Liver (tissue), 9 donors: ENCODE measurements around the gene NHSL2. TPM values are rescaled to one million over a fixed set of nuclear protein-coding genes. Genes with fewer than 3 reads are reported as not detected.

ENCODE experiments used
- DNase-seq: peaks from one replicate; pipeline ENCODE4 v3.0.0-alpha.2; 2017; ENCODE audit warnings: low spot score
- H3K27ac ChIP-seq, 2 donors: one replicate each; pipeline ENCODE4 v1.7.0; 2013; ENCODE audit warnings: inconsistent platforms in 2 of 2, low read length in 2 of 2, control low read depth in 1 of 2, low read depth in 1 of 2, mild to moderate bottlenecking in 1 of 2
- H3K27me3 ChIP-seq, 4 donors: one replicate each; pipeline versions ENCODE4 v1.6.1 to v1.7.0; 2013; ENCODE audit warnings: low read length in 3 of 4, inconsistent platforms in 1 of 4, mild to moderate bottlenecking in 1 of 4, moderate library complexity in 1 of 4; ENCODE audit not compliant: control insufficient read depth in 4 of 4, insufficient read depth in 4 of 4
- H3K36me3 ChIP-seq, 4 donors: one replicate each; pipeline versions ENCODE4 v1.6.1 to v1.7.0; 2013; ENCODE audit warnings: low read length in 3 of 4, mild to moderate bottlenecking in 3 of 4, low read depth in 1 of 4, moderate library complexity in 1 of 4; ENCODE audit not compliant: control insufficient read depth in 4 of 4, insufficient read depth in 3 of 4
- H3K4me1 ChIP-seq, 4 donors: one replicate each; pipeline versions ENCODE4 v1.6.1 to v1.7.0; 2013; ENCODE audit warnings: low read length in 3 of 4, mild to moderate bottlenecking in 3 of 4, moderate library complexity in 1 of 4; ENCODE audit not compliant: control insufficient read depth in 4 of 4, insufficient read depth in 4 of 4
- H3K4me3 ChIP-seq, 3 donors: one replicate each; pipeline versions ENCODE4 v1.6.1 to v1.7.0; 2013; ENCODE audit warnings: low read length in 3 of 3, control low read depth in 1 of 3, low read depth in 1 of 3, mild to moderate bottlenecking in 1 of 3
- H3K9ac ChIP-seq, 2 donors: one replicate each; pipeline ENCODE4 v1.7.0; 2013; ENCODE audit warnings: low read length in 2 of 2, mild to moderate bottlenecking in 2 of 2, moderate library complexity in 2 of 2, control low read depth in 1 of 2, low read depth in 1 of 2
- H3K9me3 ChIP-seq, 4 donors: one replicate each; pipeline versions ENCODE4 v1.6.1 to v1.7.0; 2013; ENCODE audit warnings: low read length in 3 of 4; ENCODE audit not compliant: control insufficient read depth in 4 of 4
- HNF4A ChIP-seq, 2 donors: conservative IDR thresholded peaks; 2 replicates each; pipeline ENCODE4 v1.6.1; 2016; ENCODE audit warnings: antibody characterized with exemption in 2 of 2, mild to moderate bottlenecking in 2 of 2
- JUND ChIP-seq, 2 donors: IDR thresholded peaks; 2 replicates each; pipeline ENCODE4 v1.6.1; 2016; ENCODE audit warnings: antibody characterized with exemption in 2 of 2
- NR2F2 ChIP-seq: IDR thresholded peaks from 2 replicates; pipeline ENCODE4 v1.6.1; 2016; ENCODE audit warnings: antibody characterized with exemption
- SP1 ChIP-seq: IDR thresholded peaks from 2 replicates; pipeline ENCODE4 v1.6.1; 2018; ENCODE audit warnings: antibody characterized with exemption, mild to moderate bottlenecking
- YY1 ChIP-seq: IDR thresholded peaks from 2 replicates; pipeline ENCODE4 v1.6.1; 2016; ENCODE audit warnings: antibody characterized with exemption, mild to moderate bottlenecking
- WGBS: extraction: QIAGEN DNeasy Blood & Tissue Kit; methylation state at CpG from one replicate; pipeline ENCODE4 v1.1.7; 2013; 5-methylcytosine and 5-hydroxymethylcytosine counted together
- polyA plus RNA-seq, 2 donors: library from polyadenylated mRNA; stranded (reverse) in 1 of 2; unstranded in 1 of 2; fragments of 200-250 nt in 1 of 2; fragments of >200 nt in 1 of 2; fragmentation: Nextera tagmentation in 1 of 2; extraction: Ambion mirVana in 1 of 2; gene quantifications; one replicate each; pipeline versions ENCODE4 v1.2.1 to v1.2.3, GENCODE V29; 2013 to 2015
- total RNA-seq, 2 donors: library from RNA; depleted of rRNA; stranded (reverse); fragments of >200 nt; gene quantifications; one replicate each; pipeline ENCODE4 v1.2.3, GENCODE V29; 2014
- TF ChIP-seq, protein P1 (sequence below): IDR thresholded peaks from 2 replicates; pipeline ENCODE4 v1.6.1; 2016; ENCODE audit warnings: antibody characterized with exemption
- TF ChIP-seq, protein P2 (sequence below): IDR thresholded peaks from 2 replicates; pipeline ENCODE4 v1.6.1; 2016; ENCODE audit warnings: antibody characterized with exemption
- TF ChIP-seq, protein P3 (sequence below): IDR thresholded peaks from 2 replicates; pipeline ENCODE4 v1.6.1; 2016; ENCODE audit warnings: antibody characterized with exemption, mild to moderate bottlenecking
- TF ChIP-seq, protein P4 (sequence below): IDR thresholded peaks from 2 replicates; pipeline ENCODE4 v1.6.1; 2016; ENCODE audit warnings: antibody characterized with exemption
- donor health status: healthy.
- donor health status: healthy.
- donor health status: healthy.
- donor health status: healthy.
- donor health status: healthy.

NHSL2 gene
- total and polyA plus RNA-seq, 4 donors: 0.45 to 1.3 (median 1.1) TPM

DNA sequence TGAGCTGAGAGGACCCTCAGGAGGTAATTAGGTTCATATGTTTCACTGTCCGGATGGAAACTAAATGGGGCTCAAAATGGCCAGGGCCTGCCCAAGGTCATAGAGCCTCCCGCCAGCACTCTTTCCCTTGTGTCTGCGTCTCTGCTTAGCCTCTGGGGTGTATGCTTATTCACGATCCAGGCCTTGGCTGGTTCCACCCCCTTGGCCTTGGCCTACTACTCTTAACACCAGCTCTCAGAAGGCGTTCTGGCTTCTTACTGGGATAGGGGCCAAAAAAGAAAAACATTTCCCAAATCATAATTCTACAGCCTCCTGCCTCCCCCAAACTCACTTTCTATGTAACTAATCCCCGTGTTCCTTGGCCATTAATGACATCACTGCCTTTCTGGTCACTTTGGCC, 152.3 kb downstream of the NHSL2 start:
- H3K27me3 ChIP-seq: no peaks in the 10 kb centered on the region
- WGBS: 84% methylated on average over 6 of the region's 6 CpGs
- no peaks in the 10 kb centered on the region for H3K4me1 ChIP-seq
- no peak overlapping the region for H3K27ac ChIP-seq
- TF ChIP-seq, protein P1, sequence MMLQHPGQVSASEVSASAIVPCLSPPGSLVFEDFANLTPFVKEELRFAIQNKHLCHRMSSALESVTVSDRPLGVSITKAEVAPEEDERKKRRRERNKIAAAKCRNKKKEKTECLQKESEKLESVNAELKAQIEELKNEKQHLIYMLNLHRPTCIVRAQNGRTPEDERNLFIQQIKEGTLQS: no peak
- no peak for TF ChIP-seq YY1
- TF ChIP-seq, protein P2, sequence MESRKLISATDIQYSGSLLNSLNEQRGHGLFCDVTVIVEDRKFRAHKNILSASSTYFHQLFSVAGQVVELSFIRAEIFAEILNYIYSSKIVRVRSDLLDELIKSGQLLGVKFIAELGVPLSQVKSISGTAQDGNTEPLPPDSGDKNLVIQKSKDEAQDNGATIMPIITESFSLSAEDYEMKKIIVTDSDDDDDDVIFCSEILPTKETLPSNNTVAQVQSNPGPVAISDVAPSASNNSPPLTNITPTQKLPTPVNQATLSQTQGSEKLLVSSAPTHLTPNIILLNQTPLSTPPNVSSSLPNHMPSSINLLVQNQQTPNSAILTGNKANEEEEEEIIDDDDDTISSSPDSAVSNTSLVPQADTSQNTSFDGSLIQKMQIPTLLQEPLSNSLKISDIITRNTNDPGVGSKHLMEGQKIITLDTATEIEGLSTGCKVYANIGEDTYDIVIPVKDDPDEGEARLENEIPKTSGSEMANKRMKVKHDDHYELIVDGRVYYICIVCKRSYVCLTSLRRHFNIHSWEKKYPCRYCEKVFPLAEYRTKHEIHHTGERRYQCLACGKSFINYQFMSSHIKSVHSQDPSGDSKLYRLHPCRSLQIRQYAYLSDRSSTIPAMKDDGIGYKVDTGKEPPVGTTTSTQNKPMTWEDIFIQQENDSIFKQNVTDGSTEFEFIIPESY: no peak
- TF ChIP-seq, protein P3, sequence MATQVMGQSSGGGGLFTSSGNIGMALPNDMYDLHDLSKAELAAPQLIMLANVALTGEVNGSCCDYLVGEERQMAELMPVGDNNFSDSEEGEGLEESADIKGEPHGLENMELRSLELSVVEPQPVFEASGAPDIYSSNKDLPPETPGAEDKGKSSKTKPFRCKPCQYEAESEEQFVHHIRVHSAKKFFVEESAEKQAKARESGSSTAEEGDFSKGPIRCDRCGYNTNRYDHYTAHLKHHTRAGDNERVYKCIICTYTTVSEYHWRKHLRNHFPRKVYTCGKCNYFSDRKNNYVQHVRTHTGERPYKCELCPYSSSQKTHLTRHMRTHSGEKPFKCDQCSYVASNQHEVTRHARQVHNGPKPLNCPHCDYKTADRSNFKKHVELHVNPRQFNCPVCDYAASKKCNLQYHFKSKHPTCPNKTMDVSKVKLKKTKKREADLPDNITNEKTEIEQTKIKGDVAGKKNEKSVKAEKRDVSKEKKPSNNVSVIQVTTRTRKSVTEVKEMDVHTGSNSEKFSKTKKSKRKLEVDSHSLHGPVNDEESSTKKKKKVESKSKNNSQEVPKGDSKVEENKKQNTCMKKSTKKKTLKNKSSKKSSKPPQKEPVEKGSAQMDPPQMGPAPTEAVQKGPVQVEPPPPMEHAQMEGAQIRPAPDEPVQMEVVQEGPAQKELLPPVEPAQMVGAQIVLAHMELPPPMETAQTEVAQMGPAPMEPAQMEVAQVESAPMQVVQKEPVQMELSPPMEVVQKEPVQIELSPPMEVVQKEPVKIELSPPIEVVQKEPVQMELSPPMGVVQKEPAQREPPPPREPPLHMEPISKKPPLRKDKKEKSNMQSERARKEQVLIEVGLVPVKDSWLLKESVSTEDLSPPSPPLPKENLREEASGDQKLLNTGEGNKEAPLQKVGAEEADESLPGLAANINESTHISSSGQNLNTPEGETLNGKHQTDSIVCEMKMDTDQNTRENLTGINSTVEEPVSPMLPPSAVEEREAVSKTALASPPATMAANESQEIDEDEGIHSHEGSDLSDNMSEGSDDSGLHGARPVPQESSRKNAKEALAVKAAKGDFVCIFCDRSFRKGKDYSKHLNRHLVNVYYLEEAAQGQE: no peak
- no peak for TF ChIP-seq JUND (IDR thresholded peaks at IDR 0.05)
- peak; percentile 19 for TF ChIP-seq NR2F2
- no peak for TF ChIP-seq SP1
- TF ChIP-seq HNF4A (conservative IDR thresholded peaks at IDR 0.05): no peak
- no peak overlapping the region for H3K4me3 ChIP-seq
- no peaks in the 10 kb centered on the region for H3K36me3 ChIP-seq
- H3K9me3 ChIP-seq: no peaks in the 10 kb centered on the region
- DNase-seq: no peak
- H3K9ac ChIP-seq: no peak overlapping the region

DNA sequence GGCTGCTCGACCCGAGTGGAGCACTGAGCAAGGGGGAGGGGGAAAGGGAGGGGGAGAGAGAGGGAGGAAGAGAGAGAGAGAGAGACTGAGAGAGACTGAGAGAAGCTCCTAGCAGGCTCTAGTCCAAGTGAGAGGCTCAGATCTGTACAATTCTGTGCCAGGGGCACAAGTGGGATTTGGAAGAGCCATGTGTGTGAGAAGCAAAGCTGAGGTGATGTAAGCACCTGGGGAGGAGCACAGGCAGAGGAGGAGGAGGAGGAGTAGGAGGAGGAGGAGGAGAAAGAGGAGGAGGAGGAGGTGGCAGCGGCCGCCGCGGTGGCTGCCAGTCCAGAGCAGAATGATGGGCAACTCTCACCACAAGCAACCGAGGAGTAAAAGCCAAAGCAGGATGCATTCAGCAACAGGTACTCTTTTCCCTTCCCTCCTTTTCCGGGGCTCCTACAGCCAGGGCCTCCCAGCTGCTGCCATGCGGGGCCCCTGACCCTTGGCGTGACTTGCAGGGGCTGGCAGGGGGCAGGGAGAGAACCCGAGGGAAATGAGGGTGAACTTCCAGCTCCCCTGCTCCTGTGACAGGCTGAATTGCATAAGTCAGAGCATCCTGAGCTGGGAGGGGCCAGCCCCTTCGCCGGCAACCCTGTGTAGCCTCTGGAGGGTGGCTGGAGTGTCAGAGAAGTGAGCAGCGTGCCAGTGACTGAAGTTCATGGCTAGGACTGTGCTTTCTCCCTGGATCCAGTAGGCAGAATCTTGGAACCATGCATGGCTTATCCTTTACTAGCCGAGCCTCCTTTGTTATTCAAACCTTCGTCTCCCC, 158.9 kb downstream of the NHSL2 start:
- no peak overlapping the region for H3K27ac ChIP-seq
- 27% methylated on average over 16 of the region's 16 CpGs for WGBS

DNA sequence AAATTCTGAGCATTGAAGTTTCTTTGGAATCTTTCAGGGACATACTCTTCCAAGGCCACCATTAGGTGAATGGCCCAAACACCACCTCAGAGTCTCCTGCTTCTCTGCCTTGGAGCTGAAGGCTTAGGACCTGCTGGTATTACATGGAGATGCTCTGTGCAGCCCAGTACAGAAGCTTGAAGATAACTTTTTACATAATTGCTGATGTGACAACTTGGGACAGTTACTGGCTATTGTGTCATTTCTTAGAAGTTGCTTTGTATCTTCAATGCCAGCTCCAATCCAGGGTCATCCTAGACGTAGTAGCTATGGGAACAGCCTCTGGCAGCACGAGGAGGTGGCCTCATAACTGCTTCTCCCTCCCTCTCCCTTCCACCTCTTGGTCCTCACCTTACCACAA, 160.6 kb downstream of the NHSL2 start:
- Histone ChIP-seq H3K9ac (no peak overlapping the region), H3K27me3 (no peaks in the 10 kb centered on the region), H3K4me3 (no peak overlapping the region), H3K4me1 (no peaks in the 10 kb centered on the region), H3K36me3 (no peaks in the 10 kb centered on the region), H3K9me3 (no peaks in the 10 kb centered on the region), H3K27ac (no peak overlapping the region)
- TF ChIP-seq, protein P4, sequence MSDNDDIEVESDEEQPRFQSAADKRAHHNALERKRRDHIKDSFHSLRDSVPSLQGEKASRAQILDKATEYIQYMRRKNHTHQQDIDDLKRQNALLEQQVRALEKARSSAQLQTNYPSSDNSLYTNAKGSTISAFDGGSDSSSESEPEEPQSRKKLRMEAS: no peak
- DNase-seq: no peak
- WGBS: 37% methylated on average over 2 of the region's 2 CpGs

More for the DNA sequence above, 158.9 kb downstream of the NHSL2 start:
- no peak for TF ChIP-seq JUND (IDR thresholded peaks at IDR 0.05)
- no peak for DNase-seq
- H3K4me1 ChIP-seq: no peaks in the 10 kb centered on the region
- H3K9me3 ChIP-seq: no peaks in the 10 kb centered on the region
- no peak overlapping the region for H3K9ac ChIP-seq
- no peaks in the 10 kb centered on the region for H3K27me3 ChIP-seq
- no peak overlapping the region for H3K4me3 ChIP-seq
- H3K36me3 ChIP-seq: no peaks in the 10 kb centered on the region
